ENCODE data around the gene CD177. TPM values are rescaled to one million over a fixed set of nuclear protein-coding genes. Genes with fewer than 3 reads are reported as not detected.

The CD177 gene
- total RNA-seq = 10 to 100 TPM in 1 of 4 donors, 1 to 10 TPM in 2, under 1 TPM in 1; 0.72 to 20.3 (median 3.5) TPM

GRCh38 chr19:43353606-43354304 is at the start of gene CD177:
Gene CD177, plus strand, starts transcription at chr19:43353686. Its CDS starts 29 bp downstream, at chr19:43353715.
- no peak for DNase-seq (ENCODE audit: low spot score)
- no peak for ATAC-seq (ENCODE audit: low FRiP score)
- TF ChIP-seq CTCF (IDR thresholded peaks at IDR 0.05) = no peak

- no peak for DNase-seq (ENCODE audit: low spot score)
- ATAC-seq (ENCODE audit: low FRiP score) = no peak
- no peak for TF ChIP-seq CTCF (IDR thresholded peaks at IDR 0.05)
These were observed 47.8 kb upstream of the CD177 start for GRCh38 chr19:43305642-43306041.

- TF ChIP-seq CTCF (IDR thresholded peaks at IDR 0.05) = no peak
- DNase-seq (ENCODE audit: low spot score) (no peak), ATAC-seq (ENCODE audit: low FRiP score) (no peak)
These were observed 47.4 kb upstream of the CD177 start for GRCh38 chr19:43306097-43306496.

- DNase-seq (ENCODE audit: low spot score) (no peak), ATAC-seq (ENCODE audit: low FRiP score) (no peak)
- no peak for TF ChIP-seq CTCF (IDR thresholded peaks at IDR 0.05)
These were observed 45.2 kb upstream of the CD177 start for GRCh38 chr19:43308244-43308815.

GRCh38 chr19:43309466-43309865 is 44.0 kb upstream of the CD177 start:
- TF ChIP-seq CTCF (IDR thresholded peaks at IDR 0.05) = no peak
- DNase-seq (ENCODE audit: low spot score) (no peak), ATAC-seq (ENCODE audit: low FRiP score) (no peak)

- TF ChIP-seq CTCF (IDR thresholded peaks at IDR 0.05) = no peak
- ATAC-seq (ENCODE audit: low FRiP score) (no peak), DNase-seq (ENCODE audit: low spot score) (no peak)
These were observed 43.3 kb upstream of the CD177 start for GRCh38 chr19:43310221-43310620.

- TF ChIP-seq CTCF (IDR thresholded peaks at IDR 0.05) = no peak
- ATAC-seq (ENCODE audit: low FRiP score) (no peak), DNase-seq (ENCODE audit: low spot score) (no peak)
These were observed 42.2 kb upstream of the CD177 start for GRCh38 chr19:43311256-43311655.
